OCI-LY7 (cell line): Measurements from ENCODE around the gene RCCD1.

Source experiments
- EZH2phosphoT487 ChIP-seq: fragments of 200-600 bp; sonication (generic); IDR thresholded peaks from 2 replicates; pipeline ENCODE4 v1.6.1; 2018; ENCODE audit warnings: low read depth, borderline replicate concordance, mild to moderate bottlenecking, mixed run types, antibody characterized with exemption, low read length, moderate library complexity, mixed read lengths
- TF ChIP-seq, protein P1 (sequence below): fragments of 200-600 bp; sonication (generic); conservative IDR thresholded peaks from 2 replicates; pipeline ENCODE4 v1.5.1; 2014; ENCODE audit warnings: mild to moderate bottlenecking, antibody characterized with exemption, low read length, moderate library complexity, mixed read lengths

DNA sequence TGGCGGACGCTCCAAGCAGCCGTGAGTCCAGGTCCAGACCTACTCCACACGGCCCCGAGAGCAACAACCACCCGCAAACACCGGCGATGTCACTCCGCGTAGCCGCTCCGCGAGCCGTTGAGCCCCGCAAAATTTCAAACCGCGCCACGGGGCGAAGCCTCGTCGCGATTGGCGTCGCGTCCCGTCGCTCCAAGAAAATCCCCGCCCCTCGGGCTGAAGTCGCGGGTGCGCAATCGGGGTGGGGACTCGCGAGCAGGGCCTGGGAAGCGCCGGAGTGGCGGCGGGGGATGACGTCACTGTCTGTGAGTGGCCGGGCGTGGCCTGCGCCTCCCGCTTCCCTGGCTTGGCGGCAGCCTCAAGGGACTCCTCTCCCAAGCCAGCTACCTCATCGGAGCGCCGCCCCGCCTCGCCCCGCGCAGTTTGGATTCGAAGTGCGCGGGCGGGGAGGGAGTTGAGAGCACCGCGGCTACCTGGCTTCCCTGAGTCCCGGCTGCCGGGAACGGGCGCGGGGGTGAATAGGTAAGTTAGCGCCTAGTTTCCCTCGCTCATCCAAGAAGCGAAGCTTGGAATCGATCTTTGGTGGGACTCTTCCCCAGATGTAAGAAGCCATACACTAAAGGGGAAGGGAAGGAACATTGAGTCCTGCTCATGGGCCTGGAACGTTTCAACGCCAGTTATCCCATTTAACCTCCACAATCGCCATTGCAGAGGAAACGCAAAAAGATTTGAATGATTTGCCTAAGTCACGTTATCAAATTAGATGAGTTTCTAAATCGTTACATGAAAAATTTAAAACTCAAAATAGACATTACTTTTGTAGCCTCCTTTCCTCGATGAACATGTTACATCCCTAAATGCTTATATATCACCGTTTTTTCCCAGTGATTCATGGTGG is 40.0 kb downstream of the RCCD1 start, which contains the start of gene PRC1:
- TF ChIP-seq, protein P1, sequence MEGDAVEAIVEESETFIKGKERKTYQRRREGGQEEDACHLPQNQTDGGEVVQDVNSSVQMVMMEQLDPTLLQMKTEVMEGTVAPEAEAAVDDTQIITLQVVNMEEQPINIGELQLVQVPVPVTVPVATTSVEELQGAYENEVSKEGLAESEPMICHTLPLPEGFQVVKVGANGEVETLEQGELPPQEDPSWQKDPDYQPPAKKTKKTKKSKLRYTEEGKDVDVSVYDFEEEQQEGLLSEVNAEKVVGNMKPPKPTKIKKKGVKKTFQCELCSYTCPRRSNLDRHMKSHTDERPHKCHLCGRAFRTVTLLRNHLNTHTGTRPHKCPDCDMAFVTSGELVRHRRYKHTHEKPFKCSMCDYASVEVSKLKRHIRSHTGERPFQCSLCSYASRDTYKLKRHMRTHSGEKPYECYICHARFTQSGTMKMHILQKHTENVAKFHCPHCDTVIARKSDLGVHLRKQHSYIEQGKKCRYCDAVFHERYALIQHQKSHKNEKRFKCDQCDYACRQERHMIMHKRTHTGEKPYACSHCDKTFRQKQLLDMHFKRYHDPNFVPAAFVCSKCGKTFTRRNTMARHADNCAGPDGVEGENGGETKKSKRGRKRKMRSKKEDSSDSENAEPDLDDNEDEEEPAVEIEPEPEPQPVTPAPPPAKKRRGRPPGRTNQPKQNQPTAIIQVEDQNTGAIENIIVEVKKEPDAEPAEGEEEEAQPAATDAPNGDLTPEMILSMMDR: no peak
- no peak for TF ChIP-seq EZH2phosphoT487
